Smooth muscle cell (in vitro differentiated cells): Measurements from ENCODE around the gene GLIPR2. TPM values are rescaled to one million over a fixed set of nuclear protein-coding genes. Genes with fewer than 3 reads are reported as not detected.

Experiments
- DNase-seq: peaks from one replicate; lab custom pipeline; 2025; ENCODE audit not compliant: unreplicated experiment; lab: John Stamatoyannopoulos, UW
- H2AFZ ChIP-seq: fragments of 200-600 bp; sonication (generic); 2 replicates; pipeline ENCODE4 v1.6.0; 2016; ENCODE audit warnings: antibody characterized with exemption, low read depth, mild to moderate bottlenecking
- H3F3A ChIP-seq: fragments of 200-600 bp; sonication (generic); 2 replicates; pipeline ENCODE4 v1.6.0; 2017; ENCODE audit warnings: antibody characterized with exemption, low read depth
- H3K27ac ChIP-seq: fragments of 200-600 bp; sonication (generic); 2 replicates; pipeline ENCODE4 v1.5.1; 2016; ENCODE audit warnings: low read depth, mild to moderate bottlenecking
- H3K27me3 ChIP-seq: fragments of 200-600 bp; sonication (generic); 2 replicates; pipeline ENCODE4 v1.6.1; 2016; ENCODE audit warnings: low read depth, mild to moderate bottlenecking
- H3K36me3 ChIP-seq: fragments of 200-600 bp; sonication (generic); 2 replicates; pipeline ENCODE4 v1.5.1; 2016; ENCODE audit warnings: low read depth
- H3K4me1 ChIP-seq: fragments of 200-600 bp; sonication (generic); 2 replicates; pipeline ENCODE4 v1.5.1; 2016; ENCODE audit warnings: low read depth
- H3K4me2 ChIP-seq: fragments of 200-600 bp; sonication (generic); 2 replicates; pipeline ENCODE4 v1.6.0; 2016; ENCODE audit warnings: mild to moderate bottlenecking
- H3K4me3 ChIP-seq: fragments of 200-600 bp; sonication (generic); 2 replicates; pipeline ENCODE4 v1.5.1; 2016; ENCODE audit warnings: mild to moderate bottlenecking
- H3K79me2 ChIP-seq: fragments of 200-600 bp; sonication (generic); 2 replicates; pipeline ENCODE4 v1.6.0; 2016; ENCODE audit warnings: low read depth, mild to moderate bottlenecking
- H3K9ac ChIP-seq: fragments of 200-600 bp; sonication (generic); 2 replicates; pipeline ENCODE4 v1.6.0; 2016; ENCODE audit warnings: low read depth
- H3K9me3 ChIP-seq: fragments of 200-600 bp; sonication (generic); replicated peaks from 2 replicates; pipeline ENCODE4 v1.5.1; 2016; ENCODE audit warnings: low read depth
- H4K20me1 ChIP-seq: fragments of 200-600 bp; sonication (generic); 2 replicates; pipeline ENCODE4 v1.6.0; 2016; ENCODE audit warnings: low read depth
- CTCF ChIP-seq: fragments of 200-600 bp; sonication (generic); IDR thresholded peaks from 2 replicates; pipeline ENCODE4 v1.5.1; 2017; ENCODE audit warnings: borderline replicate concordance, mild to moderate bottlenecking, antibody characterized with exemption; ENCODE audit not compliant: insufficient read depth, poor library complexity, severe bottlenecking
- WGBS: methylation state at CpG from one replicate; pipeline ENCODE4 v1.1.7; 2016; ENCODE audit warnings: low lambda C conversion rate; 5-methylcytosine and 5-hydroxymethylcytosine counted together
- polyA plus RNA-seq: library from polyadenylated mRNA; unstranded; fragments of >200 nt; fragmentation: Nextera tagmentation; extraction: Ambion mirVana; gene quantifications from 2 replicates; pipeline ENCODE4 v1.2.1, GENCODE V29; 2016
- total RNA-seq: library from RNA; depleted of rRNA; stranded (reverse); fragments of >200 nt; gene quantifications from 2 replicates; pipeline ENCODE4 v1.2.3, GENCODE V29; 2014

GLIPR2 gene
- total and polyA plus RNA-seq, 2 experiments from 2014 or later, result 30.7 to 121 TPM

- Histone ChIP-seq H3K27me3 (no peaks in the 10 kb centered on the region), H3K4me1 (peaks cover 25% of the 10 kb centered on the region), H4K20me1 (peaks cover 42% of the 10 kb centered on the region), H3K9ac (peak overlapping the region; percentile 97), H3F3A (peaks cover 4% of the 10 kb centered on the region), H3K27ac (peak overlapping the region; percentile 93), H3K4me2 (peak overlapping the region; percentile 100), H2AFZ (peak overlapping the region; percentile 82), H3K9me3 (no peaks in the 10 kb centered on the region), H3K36me3 (no peaks in the 10 kb centered on the region), H3K79me2 (peaks cover 42% of the 10 kb centered on the region), H3K4me3 (peak overlapping the region; percentile 98)
- DNase-seq, result no peak
- no peak for TF ChIP-seq CTCF
- 19% methylated on average over 9 of the region's 9 CpGs for WGBS
These were observed 53.4 kb downstream of the GLIPR2 start for GRCh38 chr9:36189976-36190375.

- Histone ChIP-seq H3K27ac (peak within 1 kb of the TSS; percentile 93), H3F3A (peaks cover 4% of the 10 kb centered on the region), H3K4me2 (peak within 1 kb of the TSS; percentile 100), H3K9me3 (no peaks in the 10 kb centered on the region), H3K79me2 (peaks cover 49% of the 10 kb centered on the region), H3K4me1 (peaks cover 25% of the 10 kb centered on the region), H3K36me3 (no peaks in the 10 kb centered on the region), H2AFZ (peak within 1 kb of the TSS; percentile 82), H3K9ac (peak within 1 kb of the TSS; percentile 97), H3K27me3 (no peaks in the 10 kb centered on the region), H4K20me1 (peaks cover 48% of the 10 kb centered on the region), H3K4me3 (peak within 1 kb of the TSS; percentile 98)
- peak; percentile 79 for DNase-seq
- WGBS, result under 1% methylated on average over 67 of the region's 68 CpGs
- TF ChIP-seq CTCF, result peak; percentile 55
These were observed 54.1 kb downstream of the GLIPR2 start, which contains the start of gene CLTA for GRCh38 chr9:36190388-36191289. CLTA (plus strand) TSS chr9:36190921; CDS start chr9:36191057, 136 bp downstream.

GRCh38 chr9:36191290-36191645, 54.7 kb downstream of the GLIPR2 start:
- Histone ChIP-seq H3K27me3 (no peaks in the 10 kb centered on the region), H3K4me1 (peaks cover 25% of the 10 kb centered on the region), H3K4me2 (peak overlapping the region; percentile 100), H3K4me3 (peak overlapping the region; percentile 98), H4K20me1 (peaks cover 55% of the 10 kb centered on the region), H3F3A (peaks cover 4% of the 10 kb centered on the region), H3K27ac (peak overlapping the region; percentile 93), H2AFZ (peak overlapping the region; percentile 44), H3K9me3 (no peaks in the 10 kb centered on the region), H3K79me2 (peaks cover 55% of the 10 kb centered on the region), H3K36me3 (no peaks in the 10 kb centered on the region), H3K9ac (peak overlapping the region; percentile 97)
- no peak for TF ChIP-seq CTCF
- under 1% methylated on average over 18 of the region's 18 CpGs for WGBS
- no peak for DNase-seq
